ENCODE results near the gene PANX2.

Gene PANX2

GRCh38 chr22:50208430-50208938 lies 38.0 kb downstream of the PANX2 start:
- Mint-ChIP-seq H3K4me3 (no peak overlapping the region), H3K27me3 (ENCODE audit: low read depth) (no peaks in the 10 kb centered on the region), H3K9me3 (no peaks in the 10 kb centered on the region), H3K27ac (peak overlapping the region in 1 of 3 experiments; percentile 54), H3K4me1 (peaks cover 21% of the 10 kb centered on the region), H3K36me3 (ENCODE audit: low read depth) (peaks cover 48% of the 10 kb centered on the region)
- TF ChIP-seq, protein P1, sequence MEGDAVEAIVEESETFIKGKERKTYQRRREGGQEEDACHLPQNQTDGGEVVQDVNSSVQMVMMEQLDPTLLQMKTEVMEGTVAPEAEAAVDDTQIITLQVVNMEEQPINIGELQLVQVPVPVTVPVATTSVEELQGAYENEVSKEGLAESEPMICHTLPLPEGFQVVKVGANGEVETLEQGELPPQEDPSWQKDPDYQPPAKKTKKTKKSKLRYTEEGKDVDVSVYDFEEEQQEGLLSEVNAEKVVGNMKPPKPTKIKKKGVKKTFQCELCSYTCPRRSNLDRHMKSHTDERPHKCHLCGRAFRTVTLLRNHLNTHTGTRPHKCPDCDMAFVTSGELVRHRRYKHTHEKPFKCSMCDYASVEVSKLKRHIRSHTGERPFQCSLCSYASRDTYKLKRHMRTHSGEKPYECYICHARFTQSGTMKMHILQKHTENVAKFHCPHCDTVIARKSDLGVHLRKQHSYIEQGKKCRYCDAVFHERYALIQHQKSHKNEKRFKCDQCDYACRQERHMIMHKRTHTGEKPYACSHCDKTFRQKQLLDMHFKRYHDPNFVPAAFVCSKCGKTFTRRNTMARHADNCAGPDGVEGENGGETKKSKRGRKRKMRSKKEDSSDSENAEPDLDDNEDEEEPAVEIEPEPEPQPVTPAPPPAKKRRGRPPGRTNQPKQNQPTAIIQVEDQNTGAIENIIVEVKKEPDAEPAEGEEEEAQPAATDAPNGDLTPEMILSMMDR (IDR thresholded peaks at IDR 0.05; ENCODE audit: unreplicated experiment in 3 of 3) = no peak

- Mint-ChIP-seq H3K4me1 (peaks cover 21% of the 10 kb centered on the region), H3K27ac (peak overlapping the region in 1 of 3 experiments; percentile 58), H3K27me3 (ENCODE audit: low read depth) (no peaks in the 10 kb centered on the region), H3K9me3 (no peaks in the 10 kb centered on the region), H3K4me3 (no peak overlapping the region), H3K36me3 (ENCODE audit: low read depth) (peaks cover 49% of the 10 kb centered on the region)
- TF ChIP-seq, protein P1 (IDR thresholded peaks at IDR 0.05; ENCODE audit: unreplicated experiment in 3 of 3) = no peak
These were observed 38.7 kb downstream of the PANX2 start for GRCh38 chr22:50208939-50209892.

DNA sequence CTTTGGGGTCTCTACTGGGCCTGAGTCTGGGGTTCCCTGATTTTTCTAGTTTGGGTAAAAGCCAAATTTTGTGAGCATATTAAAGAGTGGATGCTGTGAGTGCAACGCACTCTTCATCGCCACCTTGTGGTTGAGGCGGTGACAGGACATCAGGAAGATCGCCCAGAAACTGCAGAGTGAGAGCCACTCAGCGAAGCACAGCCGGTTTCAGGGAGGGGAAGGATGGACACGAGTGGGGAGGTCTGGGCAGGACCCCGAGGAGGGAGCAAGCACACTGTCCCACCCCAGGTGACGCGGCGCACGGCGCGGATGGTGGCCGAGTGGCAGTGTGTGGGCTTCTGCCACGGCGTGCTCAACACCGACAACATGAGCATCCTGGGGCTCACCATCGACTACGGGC lies 39.4 kb downstream of the PANX2 start:
- peak overlapping the region in 1 of 3 experiments; percentile 58 for H3K27ac Mint-ChIP-seq
- H3K4me1 Mint-ChIP-seq = peaks cover 21% of the 10 kb centered on the region
- H3K36me3 Mint-ChIP-seq (ENCODE audit: low read depth) = peaks cover 48% of the 10 kb centered on the region
- H3K4me3 Mint-ChIP-seq = no peak overlapping the region
- no peaks in the 10 kb centered on the region for H3K9me3 Mint-ChIP-seq
- TF ChIP-seq, protein P1 (IDR thresholded peaks at IDR 0.05; ENCODE audit: unreplicated experiment in 3 of 3) = peak; percentile 75 to 84 (median 80)
- H3K27me3 Mint-ChIP-seq (ENCODE audit: low read depth) = no peaks in the 10 kb centered on the region

DNA sequence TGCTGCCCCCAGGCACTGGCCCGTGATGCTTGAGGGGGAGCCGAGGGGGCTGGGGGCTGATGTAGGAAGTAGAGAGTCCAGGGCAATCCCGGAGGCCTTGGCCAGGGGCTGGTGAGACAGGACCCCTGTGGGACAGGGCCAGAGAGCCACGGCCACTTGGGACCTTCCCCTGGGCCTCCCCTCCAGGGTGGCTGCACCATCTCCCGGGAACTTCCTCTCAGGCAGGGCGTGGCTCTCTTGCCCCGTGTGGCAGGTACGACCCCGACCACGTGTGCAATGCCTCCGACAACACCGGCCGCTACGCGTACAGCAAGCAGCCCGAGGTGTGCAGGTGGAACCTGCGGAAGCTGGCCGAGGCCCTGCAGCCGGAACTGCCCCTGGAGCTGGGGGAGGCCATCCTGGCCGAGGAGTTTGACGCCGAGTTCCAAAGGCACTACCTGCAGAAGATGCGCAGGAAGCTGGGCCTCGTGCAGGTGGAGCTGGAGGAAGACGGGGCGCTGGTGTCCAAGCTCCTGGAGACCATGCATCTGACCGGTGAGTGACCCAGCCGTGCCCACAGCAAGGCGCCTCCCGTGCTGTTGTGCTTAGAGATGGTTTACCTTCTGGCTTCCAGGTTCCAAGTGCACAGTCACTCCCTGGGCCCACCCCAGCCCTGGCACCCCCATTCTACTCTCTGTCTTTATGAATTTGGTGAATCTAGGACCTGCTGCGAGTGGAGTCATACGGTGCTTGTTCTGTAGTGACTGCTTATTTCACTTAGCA lies 40.0 kb downstream of the PANX2 start:
- TF ChIP-seq, protein P1 (IDR thresholded peaks at IDR 0.05; ENCODE audit: unreplicated experiment in 3 of 3) = no peak
- Mint-ChIP-seq H3K36me3 (ENCODE audit: low read depth) (peaks cover 45% of the 10 kb centered on the region), H3K27ac (no peak overlapping the region), H3K4me3 (no peak overlapping the region), H3K4me1 (peaks cover 20% of the 10 kb centered on the region), H3K9me3 (no peaks in the 10 kb centered on the region), H3K27me3 (ENCODE audit: low read depth) (no peaks in the 10 kb centered on the region)

- H3K4me3 Mint-ChIP-seq = no peak overlapping the region
- no peak overlapping the region for H3K27ac Mint-ChIP-seq
These were observed 40.6 kb downstream of the PANX2 start for GRCh38 chr22:50211147-50211546.

More at GRCh38 chr22:50211147-50211546, 40.6 kb downstream of the PANX2 start:
- Mint-ChIP-seq H3K9me3 (no peaks in the 10 kb centered on the region), H3K36me3 (ENCODE audit: low read depth) (peaks cover 45% of the 10 kb centered on the region), H3K4me1 (peaks cover 20% of the 10 kb centered on the region), H3K27me3 (ENCODE audit: low read depth) (no peaks in the 10 kb centered on the region)
- TF ChIP-seq, protein P1 (IDR thresholded peaks at IDR 0.05; ENCODE audit: unreplicated experiment in 3 of 3) = no peak
